Esophagus (tissue), 2 donors: Measurements from ENCODE around the gene GNG7. TPM values are rescaled to one million over a fixed set of nuclear protein-coding genes. Genes with fewer than 3 reads are reported as not detected.
"Not testable (repeated sequence)": the region's sequence is repeated elsewhere in the genome, so short reads cannot be mapped to it uniquely, and the experiment has no call there.

ENCODE experiments used
- H3K27ac ChIP-seq, 2 donors: one replicate each; pipeline ENCODE4 v1.5.1; 2013; ENCODE audit warnings: low read depth in 2 of 2, mild to moderate bottlenecking in 2 of 2, inconsistent platforms in 1 of 2, low read length in 1 of 2, moderate library complexity in 1 of 2
- H3K27me3 ChIP-seq, 2 donors: one replicate each; pipeline ENCODE4 v1.6.1; 2013; ENCODE audit warnings: low read length in 2 of 2, control low read depth in 1 of 2, mild to moderate bottlenecking in 1 of 2; ENCODE audit not compliant: insufficient read depth in 2 of 2, control insufficient read depth in 1 of 2
- H3K36me3 ChIP-seq, 2 donors: one replicate each; pipeline ENCODE4 v1.6.1; 2013; ENCODE audit warnings: low read length in 1 of 2; ENCODE audit not compliant: control insufficient read depth in 2 of 2, insufficient read depth in 2 of 2
- H3K4me1 ChIP-seq, 2 donors: one replicate each; pipeline ENCODE4 v1.6.1; 2013; ENCODE audit warnings: low read length in 1 of 2; ENCODE audit not compliant: control insufficient read depth in 2 of 2, insufficient read depth in 2 of 2
- H3K4me3 ChIP-seq, 2 donors: one replicate each; pipeline ENCODE4 v1.5.1; 2013; ENCODE audit warnings: low read length in 2 of 2, mild to moderate bottlenecking in 2 of 2, low read depth in 1 of 2, moderate library complexity in 1 of 2
- H3K9me3 ChIP-seq, 2 donors: one replicate each; pipeline ENCODE4 v1.6.1; 2013; ENCODE audit warnings: mild to moderate bottlenecking in 2 of 2, low read depth in 1 of 2, low read length in 1 of 2, moderate library complexity in 1 of 2; ENCODE audit not compliant: control insufficient read depth in 2 of 2, insufficient read depth in 1 of 2
- WGBS, 2 donors: extraction: QIAGEN DNeasy Blood & Tissue Kit; methylation state at CpG; one replicate each; pipeline ENCODE4 v1.1.7; 2013; 5-methylcytosine and 5-hydroxymethylcytosine counted together
- polyA plus RNA-seq, 2 donors: library from polyadenylated mRNA; stranded (reverse); fragments of 200-250 nt; gene quantifications; one replicate each; pipeline ENCODE4 v1.2.3, GENCODE V29; 2013
- donor health status: healthy with polysubstance abuse.
- donor health status: Bipolar disorder and iron deficiency.

Gene GNG7
- polyA plus RNA-seq, 2 donors: 1.2 to 2.4 TPM

DNA sequence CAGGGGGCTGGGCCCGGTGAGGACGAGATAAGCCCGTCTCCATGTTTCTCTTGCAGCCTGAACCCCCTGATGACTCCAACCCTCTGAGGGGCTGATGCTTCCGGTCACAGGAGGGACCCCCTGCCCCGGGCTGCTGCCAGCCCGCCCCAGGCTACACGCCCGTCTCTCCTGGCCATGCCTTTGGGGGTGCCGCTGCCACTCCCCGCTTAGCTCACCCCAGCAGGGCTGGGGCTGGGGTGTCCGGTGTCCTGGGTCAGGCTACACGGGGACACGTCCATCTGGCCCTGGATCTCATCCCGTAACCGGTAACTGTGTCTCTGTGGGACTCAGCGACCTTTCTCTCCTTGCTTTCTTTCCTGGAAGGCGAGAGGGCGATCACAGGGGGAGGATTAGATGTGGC lies 185.8 kb downstream of the GNG7 start:
- H3K27me3 ChIP-seq: no peaks in the 10 kb centered on the region
- H3K36me3 ChIP-seq: no peaks in the 10 kb centered on the region
- 83 to 86% methylated on average over 18 of the region's 18 CpGs for WGBS, 2 donors
- H3K4me1 ChIP-seq: peaks cover 3 to 9% of the 10 kb centered on the region in 2 donors
- no peak overlapping the region for H3K27ac ChIP-seq
- no peak overlapping the region for H3K4me3 ChIP-seq
- no peaks in the 10 kb centered on the region for H3K9me3 ChIP-seq

DNA sequence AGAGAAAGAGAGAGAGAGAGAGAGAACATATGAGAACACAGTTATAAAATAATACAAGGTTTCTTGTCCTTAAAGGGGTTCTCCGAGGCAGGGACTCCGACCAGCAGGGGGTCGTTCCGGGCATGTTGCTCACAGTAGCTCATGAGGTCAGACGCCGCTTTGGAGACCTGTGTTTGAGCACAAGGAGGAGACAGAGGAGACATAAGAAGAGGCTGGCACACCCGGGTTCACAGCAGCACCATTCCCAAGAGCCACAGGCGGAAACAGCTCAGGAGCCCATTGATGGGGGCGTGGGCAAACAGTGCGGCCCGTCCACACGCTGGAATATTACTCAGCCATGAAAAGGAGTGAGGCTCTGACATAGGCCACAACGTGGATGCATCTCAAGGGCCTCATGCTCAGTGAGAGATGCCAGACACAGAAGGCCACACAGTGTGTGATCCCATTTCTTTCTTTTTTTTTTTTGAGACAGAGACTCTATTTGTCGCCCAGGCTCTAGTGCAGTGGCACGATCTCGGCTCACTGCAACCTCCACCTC lies 187.4 kb downstream of the GNG7 start:
- Histone ChIP-seq H3K4me1 (peaks cover 3 to 9% of the 10 kb centered on the region in 2 donors), H3K36me3 (no peaks in the 10 kb centered on the region), H3K9me3 (no peaks in the 10 kb centered on the region), H3K4me3 (no peak overlapping the region), H3K27ac (no peak overlapping the region), H3K27me3 (no peaks in the 10 kb centered on the region)
- 96 to 97% methylated on average over 16 of the region's 16 CpGs for WGBS, 2 donors

DNA sequence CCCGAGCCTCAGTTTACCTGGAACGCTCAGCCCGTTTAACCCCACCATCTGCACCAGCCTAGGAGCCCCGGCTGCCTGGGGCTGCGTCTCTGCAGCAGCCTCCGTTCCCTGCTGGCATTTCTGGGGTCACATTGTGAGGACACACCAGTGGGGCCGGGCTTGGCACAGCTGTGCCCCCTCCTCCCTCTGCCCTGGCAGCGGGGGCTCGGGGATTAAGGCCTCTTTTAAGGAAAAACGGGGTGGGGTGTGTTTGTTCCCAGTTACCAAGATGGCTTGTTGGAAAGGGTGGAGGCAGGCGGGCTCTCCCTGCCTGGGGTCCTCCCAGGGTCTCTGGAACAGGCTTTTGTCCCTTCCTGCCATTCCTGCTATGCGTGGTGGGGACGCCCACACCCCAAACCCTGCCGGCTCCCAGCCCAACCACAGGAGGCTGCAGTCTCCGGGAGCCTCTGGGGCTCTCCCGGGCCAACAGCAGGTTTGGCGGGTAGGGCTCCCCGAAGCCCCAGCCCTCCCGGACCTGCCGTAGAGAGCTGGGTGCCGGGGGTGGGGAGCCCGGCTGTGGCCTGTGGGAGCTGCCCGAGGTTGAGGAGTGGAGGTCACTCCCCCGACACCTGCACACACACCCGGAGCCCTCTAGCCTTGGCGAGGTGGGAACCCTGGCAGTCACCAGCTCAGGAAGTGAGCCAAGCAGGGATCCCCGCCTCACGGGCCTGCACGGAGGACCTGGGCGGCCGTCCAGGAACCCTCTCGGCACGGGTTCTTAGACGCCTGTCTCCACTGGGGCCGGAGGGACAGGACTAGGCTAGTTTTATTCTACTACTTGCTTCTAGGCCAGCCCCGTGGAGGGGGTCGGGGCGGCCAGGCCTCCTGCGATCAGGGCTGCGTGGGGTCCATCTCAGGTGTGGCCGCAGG lies 189.7 kb downstream of the GNG7 start:
- Histone ChIP-seq H3K4me1 (peaks cover 3 to 6% of the 10 kb centered on the region in 2 donors), H3K27me3 (no peaks in the 10 kb centered on the region), H3K36me3 (no peaks in the 10 kb centered on the region), H3K27ac (peak overlapping the region in 1 of 2 donors; percentile 15), H3K4me3 (no peak overlapping the region), H3K9me3 (peaks cover 0 to 2% of the 10 kb centered on the region in 2 donors)
- 49 to 58% methylated on average over 36 to 41 of the region's 41 CpGs for WGBS, 2 donors

DNA sequence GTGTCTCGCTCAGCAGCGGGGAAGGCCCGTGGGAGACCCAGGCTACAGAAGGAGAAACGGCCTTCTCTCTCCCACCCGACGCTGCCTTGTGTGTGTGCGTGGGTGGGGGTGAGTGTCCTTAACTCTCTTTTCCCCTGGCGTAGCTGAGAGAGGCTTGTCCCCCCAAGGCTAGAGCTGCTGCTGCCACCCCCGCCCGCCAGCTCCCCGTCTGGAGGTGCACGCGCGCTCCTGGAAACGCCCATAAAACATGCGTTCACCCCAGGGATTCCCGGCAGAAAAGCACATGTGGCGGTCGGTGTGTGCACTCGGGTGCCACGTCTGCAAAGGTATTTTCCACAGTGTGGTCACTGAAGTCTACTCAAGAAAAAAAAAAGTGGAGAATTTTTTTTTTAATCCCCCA lies 190.5 kb downstream of the GNG7 start:
- Histone ChIP-seq H3K27me3 (no peaks in the 10 kb centered on the region), H3K9me3 (peaks cover 0 to 2% of the 10 kb centered on the region in 2 donors), H3K27ac (no peak overlapping the region), H3K36me3 (no peaks in the 10 kb centered on the region), H3K4me3 (no peak overlapping the region), H3K4me1 (peaks cover 3 to 6% of the 10 kb centered on the region in 2 donors)
- WGBS, 2 donors: 63 to 70% methylated on average over 20 to 21 of the region's 21 CpGs

DNA sequence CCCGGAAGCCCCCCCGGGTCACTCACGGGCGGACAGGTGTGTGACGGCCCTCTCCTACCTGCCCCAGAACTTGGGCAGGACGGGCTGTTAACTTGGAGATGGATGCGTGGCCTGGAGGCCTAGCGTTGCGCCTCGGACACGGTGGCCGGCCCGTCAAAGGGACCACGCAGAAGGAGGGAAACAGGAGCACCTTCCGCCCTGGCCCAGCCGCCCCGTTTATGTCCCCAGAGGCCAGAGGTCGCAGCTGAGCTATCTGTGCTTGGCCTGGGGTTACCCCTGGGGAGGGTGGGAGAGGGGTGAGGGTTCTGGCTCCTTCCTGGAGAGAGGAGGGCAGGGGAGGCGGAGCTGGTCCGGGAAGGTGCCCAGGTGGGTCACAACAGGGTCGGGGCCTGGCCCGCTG lies 190.9 kb downstream of the GNG7 start:
- no peaks in the 10 kb centered on the region for H3K27me3 ChIP-seq
- peaks cover 0 to 2% of the 10 kb centered on the region in 2 donors for H3K9me3 ChIP-seq
- no peaks in the 10 kb centered on the region for H3K36me3 ChIP-seq
- WGBS, 2 donors: 81 to 82% methylated on average over 20 to 22 of the region's 22 CpGs
- H3K4me1 ChIP-seq: peaks cover 3 to 6% of the 10 kb centered on the region in 2 donors
- no peak overlapping the region for H3K4me3 ChIP-seq
- H3K27ac ChIP-seq: no peak overlapping the region

DNA sequence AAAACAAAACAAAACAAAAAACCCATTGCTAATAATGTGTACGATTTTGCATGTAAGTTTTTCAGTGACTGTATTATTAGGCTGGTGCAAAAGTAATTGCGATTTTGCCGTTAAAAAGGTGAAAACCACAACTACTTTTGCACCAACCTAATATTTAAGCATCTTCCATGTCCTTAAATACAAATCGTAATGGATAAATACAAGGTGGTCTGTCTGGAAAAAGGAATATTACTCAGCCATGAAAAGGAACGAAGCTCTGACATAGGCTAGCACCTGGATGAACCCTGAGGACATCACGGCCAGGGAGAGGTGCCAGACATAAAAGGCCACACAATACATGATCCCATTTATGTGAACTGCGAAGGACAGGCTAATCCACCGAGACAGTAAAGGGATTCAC lies 193.4 kb downstream of the GNG7 start:
- no peaks in the 10 kb centered on the region for H3K36me3 ChIP-seq
- peaks cover 0 to 2% of the 10 kb centered on the region in 2 donors for H3K9me3 ChIP-seq
- H3K4me3 ChIP-seq: no peak overlapping the region
- no peaks in the 10 kb centered on the region for H3K27me3 ChIP-seq
- H3K27ac ChIP-seq: no peak overlapping the region
- 93 to 94% methylated on average over 8 of the region's 8 CpGs for WGBS, 2 donors
- H3K4me1 ChIP-seq: peaks cover 3 to 7% of the 10 kb centered on the region in 2 donors

DNA sequence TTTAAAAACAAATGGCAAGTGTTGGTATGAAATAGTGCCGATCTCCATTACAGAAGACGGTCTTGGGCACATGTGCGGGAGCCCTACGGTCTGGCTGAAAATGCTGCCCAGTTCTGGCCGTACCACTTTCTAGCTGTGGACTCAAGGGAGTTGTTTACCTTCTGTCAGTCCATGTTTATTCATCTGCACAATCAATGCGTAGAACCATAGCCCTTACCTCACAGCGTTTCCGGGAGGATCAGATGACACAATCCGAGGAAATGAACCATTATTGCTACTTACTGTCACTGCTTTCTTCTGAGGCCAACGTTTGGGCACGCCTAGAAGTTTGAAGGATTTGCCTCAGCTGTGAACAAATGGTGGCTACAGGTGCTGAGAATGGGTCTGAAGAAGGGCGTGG lies 195.4 kb downstream of the GNG7 start:
- WGBS, 2 donors: 9 to 13% methylated on average over 12 of the region's 12 CpGs
- Histone ChIP-seq H3K27ac (peak overlapping the region; percentile 53 to 86), H3K4me1 (peaks cover 0 to 9% of the 10 kb centered on the region in 2 donors), H3K27me3 (no peaks in the 10 kb centered on the region), H3K9me3 (peaks cover 0 to 2% of the 10 kb centered on the region in 2 donors), H3K36me3 (no peaks in the 10 kb centered on the region), H3K4me3 (no peak overlapping the region)

DNA sequence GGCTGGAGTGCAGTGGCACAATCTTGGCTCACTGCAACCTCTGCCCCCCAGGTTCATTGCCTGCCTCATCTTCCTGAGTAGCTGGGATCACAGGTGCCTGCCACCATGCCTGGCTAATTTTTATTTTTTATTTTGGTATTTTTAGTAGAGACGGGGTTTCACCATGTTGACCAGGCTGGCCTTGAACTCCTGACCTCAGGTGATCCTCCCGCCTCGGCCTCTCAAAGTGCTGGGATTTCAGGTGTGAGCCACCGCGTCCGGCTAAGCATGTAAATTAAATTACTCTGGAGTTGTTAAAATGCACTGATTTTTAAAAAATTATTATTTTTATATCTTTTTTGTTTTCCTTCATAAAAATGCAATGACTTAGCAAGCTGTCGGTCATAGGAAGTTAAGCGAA lies 195.8 kb downstream of the GNG7 start:
- 76 to 78% methylated on average over 8 of the region's 8 CpGs for WGBS, 2 donors
- not testable (repeated sequence) for H3K9me3 ChIP-seq, H3K36me3 ChIP-seq, H3K4me3 ChIP-seq, H3K4me1 ChIP-seq, H3K27me3 ChIP-seq
- H3K27ac ChIP-seq: peak overlapping the region; percentile 53 to 86

DNA sequence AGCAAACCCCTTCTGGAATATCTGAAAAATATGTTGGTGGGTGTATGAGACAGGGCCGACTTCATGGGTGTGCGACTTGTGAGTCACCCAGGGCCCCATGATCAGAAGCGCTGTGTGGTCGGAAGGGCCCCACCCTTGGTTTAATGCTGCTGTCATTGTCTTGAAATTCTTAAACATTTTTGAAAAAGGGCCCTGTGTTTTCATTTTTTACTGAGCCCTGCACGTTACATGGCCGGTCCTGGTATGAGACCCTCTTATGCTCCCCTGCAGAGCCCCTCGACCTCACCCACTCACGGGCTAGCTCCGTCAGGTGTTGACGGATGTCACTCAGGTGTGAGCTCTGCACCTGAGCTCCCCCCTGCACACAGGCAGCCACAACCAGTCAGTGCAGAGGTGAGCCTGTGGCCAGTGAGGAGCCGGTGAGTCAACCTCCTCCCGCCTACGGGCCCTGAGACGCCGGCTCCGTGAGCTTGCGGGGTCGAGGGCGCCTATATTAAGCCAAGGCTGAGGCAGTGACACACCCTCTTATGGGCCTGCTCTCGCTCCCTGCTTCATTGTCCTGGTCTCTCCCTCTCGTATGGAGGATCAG lies 198.9 kb downstream of the GNG7 start:
- Histone ChIP-seq H3K27me3 (no peaks in the 10 kb centered on the region), H3K9me3 (no peaks in the 10 kb centered on the region), H3K4me3 (no peak overlapping the region), H3K27ac (peak overlapping the region in 1 of 2 donors; percentile 82), H3K4me1 (peaks cover 3 to 13% of the 10 kb centered on the region in 2 donors), H3K36me3 (no peaks in the 10 kb centered on the region)
- WGBS, 2 donors: 27 to 31% methylated on average over 21 of the region's 21 CpGs
